KMS-11 (cell line): ENCODE data around the gene RTEL1.

Experiments used
- H2AFZ ChIP-seq: fragments of 200-600 bp; sonication (generic); 2 replicates; pipeline ENCODE4 v1.6.1; 2016; ENCODE audit warnings: antibody characterized with exemption, mixed run types, low read depth
- H3K27ac ChIP-seq: fragments of 200-600 bp; sonication (generic); 2 replicates; pipeline ENCODE4 v1.6.1; 2016; ENCODE audit warnings: mild to moderate bottlenecking, mixed run types
- H3K27me3 ChIP-seq: fragments of 200-600 bp; sonication (generic); 2 replicates; pipeline ENCODE4 v1.6.1; 2017; ENCODE audit warnings: mild to moderate bottlenecking, low read depth, mixed run types, moderate library complexity; ENCODE audit not compliant: insufficient read depth
- H3K36me3 ChIP-seq: fragments of 200-600 bp; sonication (generic); 2 replicates; pipeline ENCODE4 v1.6.1; 2017; ENCODE audit warnings: mild to moderate bottlenecking, mixed run types; ENCODE audit not compliant: insufficient read depth
- H3K4me1 ChIP-seq: fragments of 200-600 bp; sonication (generic); 2 replicates; pipeline ENCODE4 v1.6.1; 2016; ENCODE audit warnings: mild to moderate bottlenecking, low read depth, mixed run types; ENCODE audit not compliant: poor library complexity, severe bottlenecking
- H3K4me2 ChIP-seq: fragments of 200-600 bp; sonication (generic); 2 replicates; pipeline ENCODE4 v1.7.0; 2016; ENCODE audit warnings: mild to moderate bottlenecking, mixed run types
- H3K4me3 ChIP-seq: fragments of 200-600 bp; sonication (generic); IDR thresholded peaks from 2 replicates; pipeline ENCODE4 v1.6.1; 2017; ENCODE audit warnings: low read depth, low read length, mixed read lengths; ENCODE audit not compliant: insufficient read depth
- H3K79me2 ChIP-seq: fragments of 200-600 bp; sonication (generic); 2 replicates; pipeline ENCODE4 v1.6.1; 2016; ENCODE audit warnings: low read depth, mixed run types; ENCODE audit not compliant: insufficient read depth
- H3K9ac ChIP-seq: fragments of 200-600 bp; sonication (generic); 2 replicates; pipeline ENCODE4 v1.6.1; 2016; ENCODE audit warnings: mild to moderate bottlenecking, mixed run types
- H4K20me1 ChIP-seq: fragments of 200-600 bp; sonication (generic); 2 replicates; pipeline ENCODE4 v1.6.1; 2016; ENCODE audit warnings: mild to moderate bottlenecking, mixed run types; ENCODE audit not compliant: insufficient read depth
- CTCF ChIP-seq: fragments of 200-600 bp; sonication (generic); conservative IDR thresholded peaks from 2 replicates; pipeline ENCODE4 v1.6.1; 2017; ENCODE audit warnings: low read depth, mild to moderate bottlenecking, antibody characterized with exemption, low read length, moderate library complexity, mixed read lengths

Gene RTEL1

GRCh38 chr20:63664143-63664851 lies 6.2 kb downstream of the RTEL1 start:
- no peak overlapping the region for H3K4me2 ChIP-seq
- no peak overlapping the region for H3K9ac ChIP-seq
- no peak overlapping the region for H3K27ac ChIP-seq
- no peaks in the 10 kb centered on the region for H3K27me3 ChIP-seq
- no peak overlapping the region for H2AFZ ChIP-seq
- H3K36me3 ChIP-seq = no peaks in the 10 kb centered on the region
- H4K20me1 ChIP-seq = no peaks in the 10 kb centered on the region
- H3K4me3 ChIP-seq = no peak overlapping the region
- no peak for TF ChIP-seq CTCF
- H3K4me1 ChIP-seq = no peaks in the 10 kb centered on the region
- no peaks in the 10 kb centered on the region; the same call in 1 of the 2 replicates for H3K79me2 ChIP-seq

GRCh38 chr20:63664861-63665594 lies 6.9 kb downstream of the RTEL1 start:
- Histone ChIP-seq H3K9ac (no peak overlapping the region), H3K27ac (no peak overlapping the region), H3K4me3 (no peak overlapping the region), H2AFZ (no peak overlapping the region), H3K4me1 (no peaks in the 10 kb centered on the region), H3K4me2 (no peak overlapping the region), H3K79me2 (no peaks in the 10 kb centered on the region), H3K27me3 (no peaks in the 10 kb centered on the region), H4K20me1 (no peaks in the 10 kb centered on the region), H3K36me3 (no peaks in the 10 kb centered on the region)
- no peak for TF ChIP-seq CTCF

GRCh38 chr20:63665708-63666107 lies 7.6 kb downstream of the RTEL1 start:
- no peak overlapping the region for H3K27ac ChIP-seq
- no peaks in the 10 kb centered on the region for H3K36me3 ChIP-seq
- no peak for TF ChIP-seq CTCF
- H2AFZ ChIP-seq = no peak overlapping the region
- H4K20me1 ChIP-seq = no peaks in the 10 kb centered on the region
- H3K4me1 ChIP-seq = no peaks in the 10 kb centered on the region
- H3K79me2 ChIP-seq = no peaks in the 10 kb centered on the region
- no peak overlapping the region for H3K4me2 ChIP-seq
- no peak overlapping the region for H3K9ac ChIP-seq
- H3K4me3 ChIP-seq = no peak overlapping the region
- H3K27me3 ChIP-seq = no peaks in the 10 kb centered on the region

GRCh38 chr20:63667858-63668257 lies 9.7 kb downstream of the RTEL1 start:
- no peak overlapping the region for H3K4me3 ChIP-seq
- no peak overlapping the region for H3K9ac ChIP-seq
- no peak for TF ChIP-seq CTCF
- no peaks in the 10 kb centered on the region for H3K36me3 ChIP-seq
- no peak overlapping the region for H3K4me2 ChIP-seq
- no peaks in the 10 kb centered on the region for H3K79me2 ChIP-seq
- H3K4me1 ChIP-seq = no peaks in the 10 kb centered on the region
- H2AFZ ChIP-seq = no peak overlapping the region
- H3K27ac ChIP-seq = no peak overlapping the region
- no peaks in the 10 kb centered on the region for H4K20me1 ChIP-seq
- no peaks in the 10 kb centered on the region for H3K27me3 ChIP-seq
